GM06990 (cell line): ENCODE results near the gene GALNT7.

Source experiments
- DNase-seq: peaks from one replicate; pipeline ENCODE4 v3.0.0-alpha.2; 2011; ENCODE audit not compliant: insufficient read length; ENCODE audit errors: extremely low read depth
- H3K27me3 ChIP-seq: replicated peaks from 2 replicates; pipeline ENCODE4 v1.6.0; 2011; ENCODE audit warnings: low read length; ENCODE audit not compliant: control insufficient read depth, insufficient read depth
- H3K36me3 ChIP-seq: 2 replicates; pipeline ENCODE4 v1.5.1; 2011; ENCODE audit warnings: low read length; ENCODE audit not compliant: control insufficient read depth, insufficient read depth
- H3K4me3 ChIP-seq: replicated peaks from 2 replicates; pipeline ENCODE4 v1.5.1; 2011; ENCODE audit warnings: low read depth, mild to moderate bottlenecking, control low read depth, low read length
- TF ChIP-seq, protein P1 (sequence below): IDR thresholded peaks from 2 replicates; pipeline ENCODE4 v1.5.1; 2011; ENCODE audit warnings: low read length, control low read depth, mild to moderate bottlenecking, inconsistent platforms; ENCODE audit not compliant: insufficient read depth, poor library complexity, severe bottlenecking

Gene GALNT7

GRCh38 chr4:173282626-173283025 lies 114.0 kb downstream of the GALNT7 start:
- TF ChIP-seq, protein P1, sequence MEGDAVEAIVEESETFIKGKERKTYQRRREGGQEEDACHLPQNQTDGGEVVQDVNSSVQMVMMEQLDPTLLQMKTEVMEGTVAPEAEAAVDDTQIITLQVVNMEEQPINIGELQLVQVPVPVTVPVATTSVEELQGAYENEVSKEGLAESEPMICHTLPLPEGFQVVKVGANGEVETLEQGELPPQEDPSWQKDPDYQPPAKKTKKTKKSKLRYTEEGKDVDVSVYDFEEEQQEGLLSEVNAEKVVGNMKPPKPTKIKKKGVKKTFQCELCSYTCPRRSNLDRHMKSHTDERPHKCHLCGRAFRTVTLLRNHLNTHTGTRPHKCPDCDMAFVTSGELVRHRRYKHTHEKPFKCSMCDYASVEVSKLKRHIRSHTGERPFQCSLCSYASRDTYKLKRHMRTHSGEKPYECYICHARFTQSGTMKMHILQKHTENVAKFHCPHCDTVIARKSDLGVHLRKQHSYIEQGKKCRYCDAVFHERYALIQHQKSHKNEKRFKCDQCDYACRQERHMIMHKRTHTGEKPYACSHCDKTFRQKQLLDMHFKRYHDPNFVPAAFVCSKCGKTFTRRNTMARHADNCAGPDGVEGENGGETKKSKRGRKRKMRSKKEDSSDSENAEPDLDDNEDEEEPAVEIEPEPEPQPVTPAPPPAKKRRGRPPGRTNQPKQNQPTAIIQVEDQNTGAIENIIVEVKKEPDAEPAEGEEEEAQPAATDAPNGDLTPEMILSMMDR = no peak
- no peaks in the 10 kb centered on the region; the same call in 1 of the 2 replicates for H3K36me3 ChIP-seq

DNA sequence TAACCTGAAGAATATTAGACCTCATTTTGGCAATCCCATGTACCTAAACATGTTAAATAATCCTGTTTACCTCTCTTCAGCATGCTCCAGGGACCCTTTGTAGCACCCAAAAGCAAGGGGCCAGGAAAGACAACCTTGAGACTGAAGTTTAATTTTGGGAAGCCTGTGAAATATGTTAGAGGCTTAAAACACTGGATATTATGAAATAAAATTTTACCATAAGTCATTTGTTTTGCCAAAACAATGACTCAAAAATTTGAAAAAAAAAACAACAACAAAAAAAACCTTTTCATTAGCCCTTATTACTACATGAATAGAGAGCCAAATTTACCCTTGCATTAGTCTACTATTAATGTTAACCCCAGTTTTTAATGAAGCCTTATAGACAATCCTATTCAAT lies 115.9 kb downstream of the GALNT7 start:
- H3K4me3 ChIP-seq = no peak overlapping the region
- no peaks in the 10 kb centered on the region for H3K27me3 ChIP-seq
- no peak for DNase-seq
- TF ChIP-seq, protein P1 = no peak
- no peaks in the 10 kb centered on the region; the same call in 1 of the 2 replicates for H3K36me3 ChIP-seq

More at GRCh38 chr4:173282626-173283025, 114.0 kb downstream of the GALNT7 start:
- no peak for DNase-seq
- no peaks in the 10 kb centered on the region for H3K27me3 ChIP-seq
- no peak overlapping the region for H3K4me3 ChIP-seq

- no peak overlapping the region for H3K4me3 ChIP-seq
- DNase-seq = no peak
- H3K36me3 ChIP-seq = no peaks in the 10 kb centered on the region; the same call in 1 of the 2 replicates
- TF ChIP-seq, protein P1 = no peak
- no peaks in the 10 kb centered on the region for H3K27me3 ChIP-seq
Measured at GRCh38 chr4:173287486-173287885, 118.9 kb downstream of the GALNT7 start.

GRCh38 chr4:173288296-173288695 lies 119.7 kb downstream of the GALNT7 start:
- no peaks in the 10 kb centered on the region for H3K27me3 ChIP-seq
- DNase-seq = peak; percentile 9
- H3K4me3 ChIP-seq = no peak overlapping the region
- H3K36me3 ChIP-seq = no peaks in the 10 kb centered on the region; the same call in 1 of the 2 replicates
- TF ChIP-seq, protein P1 = peak; percentile 56

GRCh38 chr4:173288698-173289352 lies 120.2 kb downstream of the GALNT7 start:
- DNase-seq = no peak
- TF ChIP-seq, protein P1 = no peak
- Histone ChIP-seq H3K27me3 (no peaks in the 10 kb centered on the region), H3K4me3 (no peak overlapping the region), H3K36me3 (no peaks in the 10 kb centered on the region; the same call in 1 of the 2 replicates)
